HepG2 (cell line): ENCODE data around the gene DCT. TPM values are rescaled to one million over a fixed set of nuclear protein-coding genes. Genes with fewer than 3 reads are reported as not detected.

Experiments used
- ATAC-seq: fragments of 200-7000 bp; cut with Tn5 transposase; 3 replicates; pipeline ENCODE4 v1.9.1; 2020; ENCODE audit warnings: mild to moderate bottlenecking, moderate library complexity
- BruUV-seq: library from RNA; stranded (reverse); fragments of 400-500 nt; replicated peaks from 2 replicates; lab custom pipeline; 2021; lab: Mats Ljungman, UMichigan
- CTCF ChIA-PET: fragments of 300-600 bp; formaldehyde crosslinking; extraction: SDS; loops from one replicate; lab custom pipeline; 2021; ENCODE audit warnings: low total read pairs, inconsistent platforms, low intra/inter-chr PET ratio; lab: Yijun Ruan, JAX
- POLR2A ChIA-PET: fragments of 350-600 bp; sonication (Branson Sonifier 250); formaldehyde crosslinking; loops from one replicate; lab custom pipeline; 2020; ENCODE audit warnings: antibody characterized with exemption, inconsistent platforms; lab: Yijun Ruan, JAX
- DNase-seq: peaks from one replicate; pipeline ENCODE4 v3.0.0-alpha.2; 2015; ENCODE audit warnings: low spot score
- FAIRE-seq: peaks from 3 replicates; lab custom pipeline; 2011; peaks lifted over from hg19 to GRCh38; lab: Jason Lieb, UNC
- H2AFZ ChIP-seq: one replicate; pipeline ENCODE4 v1.6.1; 2011; ENCODE audit warnings: low read length, inconsistent platforms
- H3K27ac ChIP-seq: fragments of 300-600 bp; 3 replicates; pipeline ENCODE4 v1.8.0; 2011; ENCODE audit warnings: mixed run types, mild to moderate bottlenecking, mixed read lengths, low read length, inconsistent platforms; ENCODE audit not compliant: insufficient read depth; ENCODE audit errors: extremely low read length
- H3K27me3 ChIP-seq, 2 experiments: fragments of 200-600 bp in 1 of 2; 2 replicates in 1 of 2; 3 replicates in 1 of 2; pipeline versions ENCODE4 v1.6.0 to v1.8.0; 2011; ENCODE audit warnings: low read length in 2 of 2, mild to moderate bottlenecking in 2 of 2, moderate library complexity in 2 of 2, inconsistent platforms in 1 of 2; ENCODE audit not compliant: insufficient read depth in 2 of 2, control insufficient read depth in 1 of 2
- H3K36me3 ChIP-seq, 2 experiments: fragments of 200-600 bp in 1 of 2; replicated peaks in 1 of 2; 2 replicates in 1 of 2; 3 replicates in 1 of 2; pipeline versions ENCODE4 v1.5.1 to v1.8.0; 2011; ENCODE audit warnings: low read length in 2 of 2, inconsistent platforms in 1 of 2; ENCODE audit not compliant: insufficient read depth in 2 of 2, control insufficient read depth in 1 of 2
- H3K4me1 ChIP-seq: 2 replicates; pipeline ENCODE4 v1.5.1; 2012; ENCODE audit warnings: low read length, inconsistent platforms; ENCODE audit not compliant: insufficient read depth
- H3K4me2 ChIP-seq: 2 replicates; pipeline ENCODE4 v1.6.0; 2011; ENCODE audit warnings: low read depth, low read length, inconsistent platforms
- H3K4me3 ChIP-seq, 3 experiments: fragments of 200-600 bp in 1 of 3; sonication (generic), shearing (Covaris generic) in 1 of 3; replicated peaks in 1 of 3; 2 replicates each; pipeline ENCODE4 v1.5.1; 2011 to 2016; ENCODE audit warnings: low read length in 3 of 3, inconsistent platforms in 2 of 3, low read depth in 2 of 3, mild to moderate bottlenecking in 2 of 3, control low read depth in 1 of 3, mixed read lengths in 1 of 3; ENCODE audit not compliant: insufficient read depth in 1 of 3
- H3K79me2 ChIP-seq: one replicate; pipeline ENCODE4 v1.6.1; 2011; ENCODE audit warnings: low read length, inconsistent platforms; ENCODE audit not compliant: insufficient read depth
- H3K9ac ChIP-seq: 2 replicates; pipeline ENCODE4 v1.6.0; 2011; ENCODE audit warnings: mild to moderate bottlenecking, low read depth, low read length, inconsistent platforms; ENCODE audit not compliant: insufficient read depth
- H3K9me3 ChIP-seq: 2 replicates; pipeline ENCODE4 v1.5.1; 2012; ENCODE audit warnings: mild to moderate bottlenecking, low read length
- H4K20me1 ChIP-seq: 2 replicates; pipeline ENCODE4 v1.6.0; 2011; ENCODE audit warnings: inconsistent platforms, mild to moderate bottlenecking, low read length, moderate library complexity; ENCODE audit not compliant: insufficient read depth
- CBX2 ChIP-seq, 2 experiments: fragments of 200-600 bp in 1 of 2; sonication (generic); formaldehyde crosslinking in 1 of 2; IDR thresholded peaks; 2 replicates each; pipeline versions ENCODE4 v1.7.0 to v1.8.1; 2018 to 2022; ENCODE audit warnings: low read depth in 2 of 2, low read length in 1 of 2, mild to moderate bottlenecking in 1 of 2, missing genetic modification reagents in 1 of 2
- HNF4G ChIP-seq, 2 experiments: sonication (generic) in 1 of 2; formaldehyde crosslinking in 1 of 2; IDR thresholded peaks; 2 replicates each; pipeline versions ENCODE4 v1.4.0 to v1.6.1; 2011 to 2020; ENCODE audit warnings: borderline replicate concordance in 2 of 2, low read depth in 2 of 2, mild to moderate bottlenecking in 2 of 2, low read length in 1 of 2, missing genetic modification reagents in 1 of 2, moderate library complexity in 1 of 2
- HNRNPH1 ChIP-seq: fragments of 200-400 bp; formaldehyde crosslinking; optimal IDR thresholded peaks from 2 replicates; pipeline ENCODE3; 2017; ENCODE audit warnings: mild to moderate bottlenecking, low read depth, low read length
- KAT8 ChIP-seq: IDR thresholded peaks from 2 replicates; pipeline ENCODE4 v1.6.1; 2016; ENCODE audit warnings: missing genetic modification reagents, missing compliant biosample characterization
- MIER2 ChIP-seq: IDR thresholded peaks from 2 replicates; pipeline ENCODE4 v1.6.1; 2016; ENCODE audit warnings: missing biosample characterization, missing genetic modification reagents
- NFIB ChIP-seq: sonication (generic); formaldehyde crosslinking; IDR thresholded peaks from 2 replicates; pipeline ENCODE4 v1.9.0; 2021; ENCODE audit warnings: missing genetic modification reagents, mild to moderate bottlenecking, borderline replicate concordance
- RAD51 ChIP-seq: fragments of 450-650 bp; IDR thresholded peaks from 2 replicates; pipeline ENCODE4 v1.6.1; 2016; ENCODE audit warnings: borderline replicate concordance
- ZFP36L1 ChIP-seq: sonication (generic); formaldehyde crosslinking; IDR thresholded peaks from 2 replicates; pipeline ENCODE4 v1.8.0; 2022; ENCODE audit warnings: mild to moderate bottlenecking, missing genetic modification reagents, moderate library complexity
- WGBS: methylation state at CpG from one replicate; pipeline ENCODE4 v1.1.6; 2017; ENCODE audit warnings: low lambda C conversion rate; 5-methylcytosine and 5-hydroxymethylcytosine counted together
- in situ Hi-C: cut with HindIII; loops from 2 replicates; pipeline ENCODE4 v1.10.0; 2017; ENCODE audit warnings: low pct_unique_long_range_greater_than_20kb; ENCODE audit not compliant: extremely low pct_ligation_motif_present
- intact Hi-C: fragments of 100-400 bp; cut with micrococcal nuclease; formaldehyde crosslinking; loops from one replicate; pipeline ENCODE4 v1.10.0; 2022; ENCODE audit not compliant: unreplicated experiment
- polyA plus RNA-seq, 8 experiments: library from polyadenylated mRNA; depleted of rRNA in 3 of 8; stranded (reverse) in 7 of 8; unstranded in 1 of 8; fragments of >200 nt; fragmentation: Illumina TruSeq in 4 of 8; extraction: Trizol in 4 of 8; gene quantifications; 2 replicates each; pipeline versions ENCODE4 v1.2.1 to v1.2.3, GENCODE V29; 2011 to 2016; ENCODE audit warnings: low read depth in 4 of 8, missing spikeins in 1 of 8, mixed read lengths in 1 of 8; ENCODE audit not compliant: insufficient read depth in 1 of 8
- total RNA-seq, 5 experiments: library from RNA; depleted of rRNA; stranded (reverse); fragments of >200 nt; fragmentation: Illumina TruSeq; extraction: Trizol; gene quantifications; 2 replicates each; pipeline ENCODE4 v1.2.3, GENCODE V29; 2016; ENCODE audit warnings: low read depth in 1 of 5
- TF ChIP-seq, protein P1 (sequence below): sonication (generic); formaldehyde crosslinking; IDR thresholded peaks from 2 replicates; pipeline ENCODE4 v1.5.0; 2020; ENCODE audit warnings: missing genetic modification reagents

The DCT gene
- total and polyA plus RNA-seq, 2 of the 13 experiments (the other 11 are each of a cell fraction or from before 2014, with no cell fraction given), result not detected

DNA sequence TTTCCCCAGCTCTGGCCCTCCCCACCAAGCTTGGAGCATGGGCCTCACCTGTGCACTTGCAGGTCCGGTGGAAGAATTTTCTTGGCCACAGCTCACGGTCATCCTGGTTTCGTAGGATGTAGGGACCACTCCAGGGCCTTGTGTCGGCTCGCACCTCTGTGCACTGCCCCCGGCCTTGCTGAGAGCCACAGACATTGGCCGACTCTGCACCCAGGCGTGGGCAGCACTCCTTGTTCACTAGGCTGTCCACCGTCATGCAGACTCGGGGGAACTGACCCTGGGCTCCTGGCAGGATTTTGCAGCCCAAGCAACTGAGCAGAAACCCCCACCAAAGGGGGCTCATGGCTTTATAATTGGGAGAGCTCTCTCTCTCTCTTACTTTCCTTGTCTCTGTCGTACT is 569 bp downstream of the DCT start:
- H2AFZ ChIP-seq, result no peak overlapping the region
- TF ChIP-seq KAT8 (CRISPR knock-in tag) (no peak), HNRNPH1 (no peak), CBX2 (IDR thresholded peaks at IDR 0.05; ENCODE audit: low read depth, low read length) (no peak), CBX2 (CRISPR knock-in tag; IDR thresholded peaks at IDR 0.05; ENCODE audit: low read depth) (no peak), MIER2 (CRISPR knock-in tag) (no peak), ZFP36L1 (CRISPR knock-in tag) (no peak), NFIB (CRISPR knock-in tag) (no peak), HNF4G (IDR thresholded peaks at IDR 0.05; ENCODE audit: borderline replicate concordance, low read depth, low read length) (no peak), HNF4G (CRISPR knock-in tag; IDR thresholded peaks at IDR 0.05; ENCODE audit: borderline replicate concordance, low read depth) (no peak), RAD51 (no peak)
- TF ChIP-seq, protein P1, sequence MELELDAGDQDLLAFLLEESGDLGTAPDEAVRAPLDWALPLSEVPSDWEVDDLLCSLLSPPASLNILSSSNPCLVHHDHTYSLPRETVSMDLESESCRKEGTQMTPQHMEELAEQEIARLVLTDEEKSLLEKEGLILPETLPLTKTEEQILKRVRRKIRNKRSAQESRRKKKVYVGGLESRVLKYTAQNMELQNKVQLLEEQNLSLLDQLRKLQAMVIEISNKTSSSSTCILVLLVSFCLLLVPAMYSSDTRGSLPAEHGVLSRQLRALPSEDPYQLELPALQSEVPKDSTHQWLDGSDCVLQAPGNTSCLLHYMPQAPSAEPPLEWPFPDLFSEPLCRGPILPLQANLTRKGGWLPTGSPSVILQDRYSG, result no peak
- H3K9ac ChIP-seq, result no peak overlapping the region
- no peaks in the 10 kb centered on the region for H3K9me3 ChIP-seq
- no peak overlapping the region for H3K4me2 ChIP-seq
- FAIRE-seq, result no peak
- intact Hi-C loops (no loop called here), in situ Hi-C loops (no loop called here)
- no peaks in the 10 kb centered on the region for H3K79me2 ChIP-seq
- no TSS peak for BruUV-seq
- H3K27me3 ChIP-seq, result peaks cover 0 to 11% of the 10 kb centered on the region in 2 experiments; a peak in 2 of 5 replicates
- no peaks in the 10 kb centered on the region for H3K4me1 ChIP-seq
- H3K27ac ChIP-seq, result no peak overlapping the region
- 37% methylated on average over 8 of the region's 11 CpGs for WGBS
- no peak for ATAC-seq
- H3K4me3 ChIP-seq, result no peak overlapping the region
- POLR2A ChIA-PET, result no interaction called here
- CTCF ChIA-PET, result no interaction called here
- H3K36me3 ChIP-seq, result no peaks in the 10 kb centered on the region
- DNase-seq, result no peak
- no peaks in the 10 kb centered on the region for H4K20me1 ChIP-seq
